IPS-11a (cell line): Measurements from ENCODE around the gene CHST15.
"Not testable (repeated sequence)": the region's sequence is repeated elsewhere in the genome, so short reads cannot be mapped to it uniquely, and the experiment has no call there.

Experiments used
- H3K4me3 ChIP-seq: one replicate; pipeline ENCODE4 v1.5.1; 2013; ENCODE audit warnings: low read depth, low read length, control low read depth

Gene CHST15

GRCh38 chr10:124047427-124048152 lies 45.8 kb downstream of the CHST15 start:
- no peak overlapping the region for H3K4me3 ChIP-seq

- no peak overlapping the region for H3K4me3 ChIP-seq
Observed at GRCh38 chr10:124045801-124046355, 47.5 kb downstream of the CHST15 start.

- H3K4me3 ChIP-seq, result no peak overlapping the region
Observed at GRCh38 chr10:124045276-124045675, 48.1 kb downstream of the CHST15 start.

- no peak overlapping the region for H3K4me3 ChIP-seq
Observed at GRCh38 chr10:124044143-124044862, 49.1 kb downstream of the CHST15 start.

GRCh38 chr10:124043310-124044142 lies 49.9 kb downstream of the CHST15 start:
- no peak overlapping the region for H3K4me3 ChIP-seq

- H3K4me3 ChIP-seq, result no peak overlapping the region
Observed at GRCh38 chr10:124042656-124043309, 50.6 kb downstream of the CHST15 start.

GRCh38 chr10:124041675-124042445 lies 51.5 kb downstream of the CHST15 start:
- H3K4me3 ChIP-seq, result no peak overlapping the region

- H3K4me3 ChIP-seq, result no peak overlapping the region
Observed at GRCh38 chr10:124040451-124041188, 52.8 kb downstream of the CHST15 start.

GRCh38 chr10:124039483-124040013 lies 53.9 kb downstream of the CHST15 start:
- H3K4me3 ChIP-seq, result no peak overlapping the region

GRCh38 chr10:124037784-124038183 lies 55.6 kb downstream of the CHST15 start:
- H3K4me3 ChIP-seq, result no peak overlapping the region

GRCh38 chr10:124037286-124037685 lies 56.1 kb downstream of the CHST15 start:
- H3K4me3 ChIP-seq, result no peak overlapping the region

GRCh38 chr10:124036746-124037145 lies 56.7 kb downstream of the CHST15 start:
- H3K4me3 ChIP-seq, result no peak overlapping the region

GRCh38 chr10:124035928-124036558 lies 57.4 kb downstream of the CHST15 start:
- H3K4me3 ChIP-seq, result no peak overlapping the region

GRCh38 chr10:124035306-124035927 lies 58.0 kb downstream of the CHST15 start:
- no peak overlapping the region for H3K4me3 ChIP-seq

GRCh38 chr10:124034576-124035305 lies 58.7 kb downstream of the CHST15 start:
- not testable (repeated sequence) for H3K4me3 ChIP-seq

GRCh38 chr10:124033887-124034218 lies 59.5 kb downstream of the CHST15 start:
- no peak overlapping the region for H3K4me3 ChIP-seq
